NCI-H2081 treated with DMSO at 0.1 percent for 48 hours (cell line): ENCODE data around the gene PI4KB.

Source experiments
- DNase-seq: peaks from one replicate; lab custom pipeline; 2025; lab: John Stamatoyannopoulos, UW

The PI4KB gene

DNA sequence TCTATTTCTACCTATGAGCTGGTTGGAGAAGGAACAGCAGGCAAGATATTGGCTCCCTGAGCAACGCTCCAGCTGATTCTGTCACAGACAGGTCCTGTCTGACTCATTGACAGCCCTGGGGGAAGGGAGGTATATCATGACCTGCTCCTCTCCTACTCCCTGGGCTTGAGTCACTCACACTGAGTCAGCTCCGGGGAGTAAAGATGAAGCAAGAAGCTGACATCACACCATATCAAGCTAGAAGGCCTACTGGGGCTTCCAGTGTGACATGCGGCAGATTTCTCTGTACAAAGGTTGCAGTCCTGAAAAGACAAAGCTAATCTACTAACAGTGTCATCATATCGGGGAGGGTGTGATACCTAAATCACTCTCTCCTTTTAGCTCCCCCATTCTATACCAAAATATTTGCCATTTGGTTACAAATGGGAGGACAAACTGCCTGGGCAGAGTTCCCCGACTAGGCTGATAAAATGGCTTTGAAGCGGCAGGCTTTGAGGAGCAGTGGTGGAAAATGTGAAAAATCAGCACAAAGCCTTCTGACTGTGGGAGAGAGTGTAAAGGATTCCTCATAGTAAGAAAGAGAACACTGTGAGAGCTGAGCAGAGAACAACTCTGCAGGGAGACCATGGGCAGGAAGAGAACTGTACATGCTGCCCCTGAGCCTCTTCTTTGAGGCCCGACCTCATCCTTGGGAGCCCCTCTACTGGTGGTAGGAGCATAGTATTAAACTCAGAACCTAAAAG, 15.5 kb downstream of the PI4KB start:
- DNase-seq: no peak

DNA sequence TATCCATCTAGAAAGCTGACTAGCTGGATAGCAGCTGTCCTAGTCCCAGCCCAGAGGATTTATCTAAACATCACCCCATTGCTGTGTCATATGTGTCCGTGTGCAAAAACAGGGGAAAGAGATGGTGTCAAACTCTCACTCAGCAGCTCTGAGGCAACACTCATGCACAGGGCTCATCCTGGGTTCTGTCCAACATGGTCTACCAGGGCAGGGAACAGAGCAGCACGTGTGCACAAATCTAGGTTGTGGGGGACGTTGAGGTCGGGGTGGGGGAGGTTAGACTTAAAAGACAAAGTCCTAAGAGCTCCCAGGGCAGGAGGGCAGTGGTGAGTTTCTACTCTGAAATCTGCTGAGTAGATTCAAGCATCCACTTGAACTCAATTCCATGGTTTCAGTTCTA, 16.2 kb downstream of the PI4KB start:
- DNase-seq: no peak

DNA sequence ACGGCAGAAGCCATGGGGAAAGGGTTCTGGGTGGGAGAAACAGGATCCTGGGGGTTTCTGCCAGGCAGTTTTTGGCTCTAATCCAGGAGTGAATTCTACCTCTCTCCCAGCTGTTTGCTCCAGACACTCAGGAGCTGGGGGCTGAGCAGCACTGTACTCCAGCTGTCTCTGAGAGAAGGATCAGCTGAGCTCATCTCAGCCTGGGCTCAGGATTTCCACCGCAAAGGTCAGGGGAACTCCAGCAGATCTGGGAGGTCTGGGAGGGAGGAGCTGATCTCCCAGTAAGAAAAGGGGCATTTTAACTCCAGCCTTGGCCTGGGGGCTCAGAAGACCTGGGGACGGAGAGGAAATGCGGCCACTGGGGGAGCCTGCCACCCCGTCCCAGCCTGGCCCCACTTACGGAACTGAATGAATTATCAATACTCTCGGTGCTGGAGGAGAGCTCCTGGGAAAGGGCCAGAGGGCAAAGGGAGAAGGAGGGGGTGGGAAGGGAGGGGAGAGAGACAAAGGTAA, 17.3 kb downstream of the PI4KB start:
- DNase-seq: no peak

DNA sequence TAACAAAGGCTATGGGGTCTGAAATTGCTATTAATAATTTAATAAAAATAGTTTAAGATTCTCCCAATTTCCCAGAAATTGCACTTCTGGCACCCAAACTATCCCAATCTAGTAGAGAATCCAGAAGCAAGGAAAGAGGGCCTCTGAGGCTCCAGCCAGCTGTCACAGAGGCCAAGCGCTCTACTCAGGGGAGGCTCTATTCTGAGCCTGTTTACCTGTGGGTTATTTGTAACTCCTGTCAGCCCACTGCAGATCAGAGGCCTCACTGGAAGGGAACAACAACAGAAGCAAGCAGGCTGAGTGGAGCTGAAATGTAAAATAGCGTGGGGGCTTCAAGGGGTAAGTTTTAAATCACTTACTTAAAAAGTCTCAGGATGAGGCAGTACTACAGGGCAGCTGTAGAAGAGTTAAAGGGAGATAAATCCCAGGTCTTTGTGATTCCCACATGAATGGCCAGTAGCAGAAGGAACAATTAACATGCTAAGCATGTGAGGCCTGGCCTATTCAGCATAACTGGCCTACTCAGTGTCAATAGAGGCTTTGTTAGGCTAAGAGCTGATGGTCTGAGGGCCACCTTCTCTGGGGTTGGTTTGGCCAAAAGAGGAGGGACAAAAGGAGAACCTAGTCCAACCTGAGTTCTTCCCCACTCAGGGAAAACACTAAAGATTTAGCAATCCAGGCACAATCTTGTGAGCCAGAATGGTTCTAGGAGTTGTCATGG, 32.3 kb downstream of the PI4KB start:
- no peak for DNase-seq

DNA sequence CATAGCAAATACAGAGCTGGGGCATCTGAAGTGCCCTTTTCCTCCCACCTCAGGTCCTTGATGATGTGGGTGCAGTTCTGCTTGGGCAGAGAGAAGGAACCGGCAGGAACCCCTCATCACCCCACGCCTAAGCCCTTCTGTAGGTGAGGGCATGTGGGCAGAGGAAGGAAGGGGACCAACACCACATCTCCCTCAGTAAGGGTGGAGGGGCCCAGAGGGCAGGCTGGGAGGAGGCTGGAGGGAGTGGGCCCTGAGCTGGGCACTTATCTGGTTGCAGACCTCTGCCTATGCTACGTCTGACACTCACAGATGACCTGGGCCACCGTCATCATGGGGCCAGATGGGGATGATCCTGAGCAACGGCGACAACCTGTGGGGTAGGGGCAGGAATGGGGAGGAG, 34.1 kb downstream of the PI4KB start:
- DNase-seq: no peak

DNA sequence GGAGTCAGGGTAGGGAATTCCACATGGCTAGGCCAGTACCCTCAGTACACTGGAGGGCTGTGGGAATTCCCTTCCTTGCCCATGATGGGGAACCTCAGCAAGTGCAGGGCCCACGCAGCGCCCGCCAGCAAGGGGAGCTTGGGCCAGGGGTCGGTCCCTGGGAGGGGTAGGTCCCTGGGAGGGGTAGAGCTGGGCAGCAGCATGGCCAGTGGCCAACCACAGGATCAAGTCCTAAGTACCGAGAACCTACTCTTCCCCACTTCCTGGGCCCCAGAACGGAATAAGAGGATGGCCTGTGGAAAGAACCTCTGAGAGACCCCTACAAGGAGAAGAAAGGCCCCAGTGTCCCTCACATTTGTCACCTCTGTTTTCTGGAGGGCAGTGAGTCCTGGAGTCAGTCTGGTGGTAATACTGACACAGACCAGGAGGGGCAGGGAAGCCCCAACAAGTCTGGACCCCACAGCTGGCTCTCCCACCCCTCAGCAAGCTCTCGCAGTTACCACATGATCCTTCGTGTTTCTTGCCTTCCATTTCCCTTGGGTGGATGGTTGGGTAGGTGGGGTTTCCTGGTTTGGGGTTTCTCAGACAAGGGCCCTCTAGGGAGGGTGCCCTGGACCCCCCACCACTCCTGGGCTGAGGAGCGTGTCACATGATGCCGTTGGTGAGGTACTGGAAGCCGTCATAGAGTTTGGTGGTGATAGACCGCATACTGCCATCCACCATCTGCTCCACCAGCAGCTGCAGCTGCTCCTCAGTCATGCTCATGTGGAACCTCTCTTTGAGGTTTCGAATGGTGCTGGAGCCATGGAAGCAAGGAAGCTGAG, 34.8 kb downstream of the PI4KB start:
- no peak for DNase-seq

DNA sequence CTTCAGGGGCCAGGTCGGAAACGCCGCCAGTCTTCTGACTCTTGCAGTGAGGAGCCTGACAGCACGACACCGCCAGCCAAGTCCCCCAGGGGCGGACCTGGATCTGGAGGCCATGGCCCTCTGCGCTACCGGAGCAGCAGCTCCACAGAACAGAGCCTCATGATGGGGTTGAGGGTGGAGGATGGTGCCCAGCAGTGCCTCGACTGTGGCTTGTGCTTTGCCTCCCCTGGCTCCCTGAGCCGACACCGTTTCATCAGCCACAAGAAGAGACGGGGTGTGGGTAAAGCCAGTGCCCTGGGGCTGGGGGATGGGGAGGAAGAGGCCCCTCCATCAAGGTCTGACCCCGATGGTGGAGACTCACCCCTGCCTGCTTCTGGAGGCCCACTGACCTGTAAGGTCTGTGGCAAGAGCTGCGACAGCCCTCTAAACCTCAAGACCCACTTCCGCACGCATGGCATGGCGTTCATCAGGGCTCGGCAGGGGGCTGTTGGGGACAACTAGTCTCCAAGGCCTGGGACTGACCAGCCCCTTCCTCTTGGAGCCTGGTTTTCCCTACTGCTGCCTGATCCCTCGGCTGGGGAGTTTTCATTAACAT, 36.4 kb downstream of the PI4KB start:
- DNase-seq: no peak

DNA sequence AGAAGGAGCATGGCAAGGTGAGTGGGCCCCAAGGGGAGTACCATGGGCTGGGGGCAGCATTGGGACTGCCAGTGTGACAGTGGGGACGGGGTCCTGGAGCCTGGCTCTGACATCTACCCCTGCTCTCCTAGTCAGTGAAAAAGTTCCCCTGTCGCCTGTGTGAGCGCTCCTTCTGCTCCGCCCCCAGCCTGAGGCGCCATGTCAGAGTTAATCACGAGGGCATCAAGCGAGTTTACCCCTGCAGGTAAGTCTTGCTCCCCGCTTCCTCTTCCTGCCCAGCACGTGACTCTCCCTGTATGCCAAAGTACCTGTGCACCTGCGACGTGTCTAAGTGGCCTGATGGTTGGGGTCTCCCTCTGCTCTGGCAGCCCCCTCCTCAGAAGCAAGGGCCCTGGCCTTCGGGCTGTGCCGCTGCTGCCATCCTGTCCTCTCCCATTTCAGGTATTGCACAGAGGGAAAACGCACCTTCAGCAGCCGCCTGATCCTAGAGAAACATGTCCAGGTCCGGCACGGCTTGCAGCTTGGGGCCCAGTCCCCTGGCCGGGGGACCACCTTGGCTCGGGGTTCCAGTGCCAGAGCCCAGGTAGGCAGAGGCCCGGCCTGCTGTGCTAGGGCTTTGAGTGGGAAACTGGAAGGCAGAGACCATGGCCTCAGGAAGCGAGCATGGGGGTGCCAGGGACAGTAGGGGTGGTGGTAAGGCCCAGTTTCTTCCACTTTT, 37.1 kb downstream of the PI4KB start:
- no peak for DNase-seq

DNA sequence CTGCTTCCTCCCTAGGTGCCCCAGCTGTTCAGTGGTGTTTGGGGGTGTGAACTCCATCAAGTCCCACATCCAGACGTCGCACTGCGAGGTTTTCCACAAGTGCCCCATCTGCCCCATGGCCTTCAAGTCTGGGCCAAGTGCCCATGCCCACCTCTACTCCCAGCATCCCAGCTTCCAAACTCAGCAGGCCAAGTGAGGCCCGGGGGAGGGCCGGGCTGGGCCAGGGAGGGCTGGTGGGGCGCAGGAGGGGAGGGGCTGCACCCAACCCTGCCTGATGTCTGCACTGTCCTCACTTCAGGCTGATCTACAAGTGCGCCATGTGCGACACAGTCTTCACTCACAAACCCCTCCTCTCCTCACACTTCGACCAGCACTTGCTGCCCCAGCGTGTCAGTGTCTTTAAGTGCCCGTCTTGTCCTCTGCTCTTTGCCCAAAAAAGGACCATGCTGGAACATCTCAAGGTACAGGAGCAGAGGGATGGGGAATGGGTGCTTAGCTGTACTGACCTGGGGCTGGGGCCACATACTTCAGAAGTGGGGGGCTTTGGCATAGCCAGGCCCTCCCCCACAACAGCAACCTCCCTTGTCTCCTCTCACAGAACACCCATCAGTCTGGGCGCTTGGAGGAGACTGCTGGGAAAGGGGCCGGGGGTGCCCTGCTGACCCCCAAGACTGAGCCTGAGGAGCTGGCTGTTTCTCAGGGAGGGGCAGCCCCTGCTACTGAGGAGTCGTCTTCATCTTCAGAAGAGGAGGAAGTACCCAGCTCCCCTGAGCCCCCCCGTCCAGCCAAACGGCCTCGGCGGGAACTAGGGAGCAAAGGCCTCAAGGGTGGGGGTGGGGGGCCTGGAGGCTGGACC, 37.9 kb downstream of the PI4KB start:
- no peak for DNase-seq

DNA sequence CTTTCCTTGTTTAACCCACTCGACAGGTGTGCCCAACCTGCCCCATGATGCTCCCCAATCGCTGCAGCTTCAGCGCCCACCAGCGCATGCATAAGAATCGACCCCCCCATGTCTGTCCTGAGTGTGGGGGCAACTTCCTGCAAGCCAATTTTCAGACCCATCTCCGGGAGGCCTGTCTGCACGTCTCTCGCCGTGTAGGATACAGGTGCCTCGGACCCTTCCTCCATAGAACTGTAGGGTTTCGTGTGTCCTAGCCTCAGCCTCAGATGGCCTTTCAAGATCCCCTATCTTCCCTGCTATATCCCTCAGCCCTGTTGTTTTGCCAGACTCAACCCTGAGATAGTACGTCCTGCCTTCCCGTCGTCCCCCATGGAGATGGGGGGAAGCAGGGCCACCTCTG, 38.7 kb downstream of the PI4KB start:
- DNase-seq: no peak

DNA sequence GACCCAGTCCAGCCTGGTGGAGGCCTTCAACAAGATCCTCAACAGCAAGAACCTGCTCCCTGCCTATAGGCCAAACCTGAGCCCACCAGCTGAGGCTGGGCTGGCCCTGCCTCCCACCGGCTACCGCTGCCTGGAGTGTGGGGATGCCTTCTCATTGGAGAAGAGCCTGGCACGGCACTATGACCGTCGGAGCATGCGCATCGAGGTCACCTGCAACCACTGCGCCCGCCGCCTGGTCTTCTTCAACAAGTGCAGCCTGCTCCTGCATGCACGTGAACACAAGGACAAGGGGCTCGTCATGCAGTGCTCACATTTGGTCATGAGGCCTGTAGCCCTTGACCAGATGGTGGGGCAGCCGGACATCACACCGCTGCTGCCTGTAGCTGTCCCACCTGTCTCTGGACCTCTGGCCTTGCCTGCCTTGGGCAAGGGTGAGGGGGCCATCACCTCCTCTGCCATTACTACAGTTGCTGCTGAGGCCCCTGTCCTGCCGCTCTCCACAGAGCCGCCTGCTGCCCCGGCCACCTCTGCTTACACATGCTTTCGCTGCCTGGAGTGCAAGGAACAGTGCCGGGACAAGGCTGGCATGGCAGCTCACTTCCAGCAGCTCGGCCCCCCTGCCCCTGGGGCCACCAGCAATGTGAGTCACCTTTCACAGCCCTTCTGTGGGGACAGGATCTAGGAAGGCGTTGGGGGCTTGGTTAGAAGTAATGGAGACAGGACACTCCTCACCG, 39.3 kb downstream of the PI4KB start:
- no peak for DNase-seq

DNA sequence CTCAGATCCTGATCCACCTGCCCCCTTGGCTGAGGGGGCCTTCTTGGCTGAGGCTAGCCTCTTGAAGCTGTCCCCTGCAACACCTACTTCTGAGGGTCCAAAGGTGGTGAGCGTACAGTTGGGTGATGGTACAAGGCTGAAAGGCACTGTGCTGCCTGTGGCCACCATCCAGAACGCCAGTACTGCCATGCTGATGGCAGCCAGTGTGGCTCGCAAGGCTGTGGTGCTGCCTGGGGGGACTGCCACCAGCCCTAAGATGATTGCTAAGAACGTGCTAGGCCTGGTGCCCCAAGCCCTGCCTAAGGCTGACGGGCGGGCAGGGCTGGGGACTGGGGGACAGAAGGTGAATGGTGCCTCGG, 39.9 kb downstream of the PI4KB start:
- no peak for DNase-seq

DNA sequence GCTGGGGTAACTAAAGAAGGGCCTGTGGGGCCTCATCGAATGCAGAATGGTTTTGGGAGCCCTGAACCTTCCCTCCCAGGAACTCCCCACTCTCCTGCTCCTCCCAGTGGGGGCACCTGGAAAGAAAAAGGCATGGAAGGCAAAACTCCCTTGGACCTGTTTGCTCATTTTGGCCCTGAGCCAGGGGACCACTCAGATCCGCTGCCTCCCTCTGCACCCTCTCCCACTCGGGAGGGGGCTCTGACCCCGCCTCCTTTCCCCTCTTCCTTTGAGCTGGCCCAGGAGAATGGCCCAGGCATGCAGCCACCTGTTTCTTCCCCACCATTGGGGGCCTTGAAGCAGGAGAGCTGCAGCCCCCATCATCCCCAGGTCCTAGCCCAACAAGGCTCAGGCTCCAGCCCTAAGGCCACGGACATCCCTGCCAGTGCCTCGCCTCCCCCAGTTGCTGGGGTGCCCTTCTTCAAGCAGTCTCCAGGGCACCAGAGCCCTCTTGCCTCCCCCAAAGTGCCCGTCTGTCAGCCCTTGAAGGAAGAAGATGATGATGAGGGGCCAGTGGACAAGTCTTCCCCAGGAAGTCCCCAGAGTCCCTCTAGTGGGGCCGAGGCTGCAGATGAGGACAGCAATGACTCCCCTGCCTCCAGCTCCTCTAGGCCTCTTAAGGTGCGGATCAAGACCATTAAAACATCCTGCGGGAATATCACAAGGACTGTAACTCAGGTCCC, 40.4 kb downstream of the PI4KB start:
- DNase-seq: no peak

DNA sequence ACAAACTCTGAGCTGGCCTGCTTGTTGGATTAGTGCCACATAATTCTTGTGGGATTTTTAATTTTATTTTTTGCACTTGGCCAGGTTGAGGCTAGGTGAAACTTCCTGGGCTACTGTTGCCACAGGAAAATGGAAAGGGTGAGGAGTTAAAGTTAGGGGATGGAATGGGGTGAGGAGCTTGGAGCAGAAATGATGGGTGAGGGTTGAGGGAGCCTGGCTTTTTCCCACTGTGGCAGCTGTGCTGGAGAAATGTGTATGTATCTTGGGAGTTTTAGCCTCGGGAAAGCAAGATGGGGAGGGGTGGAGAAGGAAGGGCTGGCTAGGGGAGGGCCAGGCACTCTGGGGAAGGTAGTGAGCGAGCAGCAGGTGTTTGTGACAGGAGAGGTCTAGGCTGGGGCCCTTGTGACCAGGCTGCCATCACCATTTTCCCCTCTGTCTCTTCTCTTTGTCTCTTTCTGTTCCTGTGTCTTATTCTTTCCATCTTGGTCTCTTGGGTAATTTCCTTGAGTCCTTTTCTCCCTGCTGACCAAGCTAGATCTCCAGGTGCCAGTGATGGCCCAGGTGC, 43.1 kb downstream of the PI4KB start:
- DNase-seq: no peak

DNA sequence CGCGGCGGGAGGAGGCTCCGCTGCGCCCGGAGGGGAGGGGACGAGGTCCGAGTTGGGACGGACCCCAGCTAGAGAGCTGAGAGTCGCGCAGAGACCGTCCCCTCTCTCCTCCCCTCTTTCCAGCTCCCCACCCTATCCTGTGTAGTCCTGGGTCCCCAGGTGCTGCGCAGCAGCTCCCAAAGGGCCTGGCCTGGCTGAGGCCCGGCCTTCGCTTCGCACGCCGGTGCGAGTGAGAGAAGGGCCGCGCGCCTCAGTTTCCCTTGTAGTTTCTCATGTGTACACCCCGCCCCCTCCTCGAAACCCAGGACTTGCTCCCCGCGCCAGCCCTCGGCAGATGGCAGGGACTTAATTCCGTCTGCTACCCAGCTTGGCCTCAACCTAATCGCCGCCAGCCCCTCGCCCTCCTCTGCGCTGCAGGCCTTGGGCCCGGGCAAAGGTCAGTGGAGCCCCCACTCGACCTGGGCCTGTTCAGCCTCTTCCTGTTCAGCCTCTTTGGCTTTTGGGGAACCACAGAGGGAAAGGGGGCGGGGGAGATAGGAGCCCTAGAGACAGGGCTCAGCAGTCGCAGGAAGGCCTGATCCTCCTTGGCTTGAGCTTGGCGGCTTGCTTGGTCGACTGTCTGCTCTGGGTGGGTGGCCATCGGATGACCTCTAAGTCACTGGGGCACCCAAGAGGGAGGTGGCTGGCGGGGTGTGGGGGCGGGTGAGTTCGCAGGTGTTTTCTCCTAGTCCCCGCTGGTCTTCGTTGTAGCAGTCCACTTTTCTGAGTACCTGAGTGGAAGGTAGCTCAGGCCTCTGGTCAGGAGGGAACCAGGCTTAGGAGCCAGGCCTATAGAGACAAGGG, 44.1 kb downstream of the PI4KB start:
- DNase-seq: no peak

DNA sequence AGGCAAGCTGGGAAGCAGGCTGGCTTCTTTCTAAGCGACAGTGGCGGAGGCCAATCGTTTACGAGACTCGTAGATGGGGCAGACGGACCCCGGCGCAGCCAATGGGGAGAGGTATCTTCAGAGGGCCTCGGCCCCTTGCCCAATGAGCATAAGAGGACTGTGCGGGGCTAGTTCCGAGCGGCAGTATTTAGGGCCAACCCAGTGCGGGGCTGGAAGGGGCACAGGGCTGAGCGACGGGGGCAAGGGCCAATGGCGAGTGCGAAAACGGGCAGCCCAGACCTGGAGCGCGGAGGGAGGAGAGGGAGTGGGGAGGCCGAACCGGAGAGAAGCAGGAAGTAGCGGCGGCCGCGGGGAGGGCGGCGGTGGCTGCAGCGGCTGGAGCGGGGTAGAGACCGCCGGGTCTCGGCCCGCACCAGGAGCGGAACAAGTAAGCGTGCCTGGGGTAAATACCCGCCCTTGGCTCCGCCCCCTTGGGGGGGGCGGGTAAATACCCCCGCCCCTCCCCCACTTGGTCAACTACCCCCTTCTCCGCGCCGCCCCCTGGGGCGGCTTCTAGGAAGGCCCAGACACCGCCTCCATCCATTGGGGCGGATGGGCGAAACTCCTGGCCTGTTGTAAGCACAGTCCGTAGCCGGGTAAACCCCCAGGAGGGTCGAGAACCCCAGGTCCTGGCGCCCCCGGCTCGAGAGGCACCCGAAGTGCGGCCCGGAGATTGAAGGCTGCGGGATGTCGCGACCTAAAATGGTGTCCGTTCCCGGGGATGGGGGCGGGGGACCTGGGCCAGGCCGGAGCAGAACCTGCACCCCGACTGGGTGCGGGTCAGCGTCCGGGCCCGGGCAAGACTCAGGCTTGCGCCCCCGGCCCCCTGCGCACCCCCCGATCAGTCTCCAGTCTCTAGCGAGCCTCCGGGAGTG, 45.0 kb downstream of the PI4KB start, which contains the start of gene ZNF687:
Gene ZNF687, plus strand, starts transcription at position 331 of the 914 bp plus-strand sequence. CDS start 3,993 bp downstream, outside the sequence.
- DNase-seq: peak; percentile 100
